Measurements from ENCODE around the gene CCNK.

GRCh38 chr14:99559286-99559990, 78.2 kb downstream of the CCNK start:
- TF ChIP-seq CTCF (IDR thresholded peaks at IDR 0.05 in 2 of 3, conservative IDR thresholded peaks at IDR 0.05 in 1 of 3; ENCODE audit: control insufficient read depth in 2 of 3, extremely low read depth in 1 of 3, insufficient read depth in 1 of 3, low read depth in 3 of 3, low read length in 3 of 3): no peak
- TF ChIP-seq CBX3 (IDR thresholded peaks at IDR 0.05; ENCODE audit: borderline replicate concordance, low read depth): no peak

Measured in GM12878 (cell line).